IMR-90 (cell line): ENCODE data around the gene CYP39A1. TPM values are rescaled to one million over a fixed set of nuclear protein-coding genes. Genes with fewer than 3 reads are reported as not detected.

Experiments used
- ATAC-seq: fragments of 200-7000 bp; cut with Tn5 transposase; 2 replicates; pipeline ENCODE4 v1.9.1; 2020; ENCODE audit warnings: low read depth, mild to moderate bottlenecking, moderate library complexity
- BruUV-seq: library from RNA; stranded (reverse); fragments of 400-500 nt; replicated peaks from 2 replicates; lab custom pipeline; 2021; lab: Mats Ljungman, UMichigan
- CTCF ChIA-PET: fragments of 300-600 bp; formaldehyde crosslinking; extraction: SDS; loops from one replicate; lab custom pipeline; 2021; ENCODE audit warnings: antibody characterized with exemption; lab: Yijun Ruan, JAX
- POLR2A ChIA-PET: fragments of 300-600 bp; sonication (Branson Sonifier 250); formaldehyde crosslinking; loops from one replicate; lab custom pipeline; 2022; ENCODE audit warnings: antibody characterized with exemption; ENCODE audit not compliant: unreplicated experiment; lab: Charles Lee
- DNase-seq: peaks from one replicate; pipeline ENCODE4 v3.0.0; 2013
- H2AFZ ChIP-seq: replicated peaks from 2 replicates; pipeline ENCODE3; 2013; ENCODE audit warnings: low read length, mild to moderate bottlenecking; ENCODE audit not compliant: poor library complexity
- H2AK5ac ChIP-seq: 2 replicates; pipeline ENCODE4 v1.6.1; 2013; ENCODE audit warnings: low read depth, low read length, inconsistent platforms
- H2AK9ac ChIP-seq: replicated peaks from 2 replicates; pipeline ENCODE3; 2013; ENCODE audit warnings: mild to moderate bottlenecking, low read depth, low read length, moderate library complexity; ENCODE audit not compliant: poor library complexity
- H2BK120ac ChIP-seq: 2 replicates; pipeline ENCODE4 v1.6.1; 2013; ENCODE audit warnings: low read depth, low read length, inconsistent platforms
- H2BK15ac ChIP-seq: 3 replicates; pipeline ENCODE4 v1.6.1; 2013; ENCODE audit warnings: low read depth, low read length, inconsistent platforms
- H2BK20ac ChIP-seq: 2 replicates; pipeline ENCODE4 v1.6.1; 2013; ENCODE audit warnings: low read depth, mild to moderate bottlenecking, inconsistent platforms, low read length, moderate library complexity
- H2BK5ac ChIP-seq: 2 replicates; pipeline ENCODE4 v1.6.1; 2013; ENCODE audit warnings: mild to moderate bottlenecking, low read depth, low read length, inconsistent platforms; ENCODE audit not compliant: poor library complexity, severe bottlenecking
- H3K14ac ChIP-seq: replicated peaks from 2 replicates; pipeline ENCODE4 v1.6.1; 2013; ENCODE audit warnings: low read depth, low read length, inconsistent platforms
- H3K18ac ChIP-seq: 2 replicates; pipeline ENCODE4 v1.6.1; 2013; ENCODE audit warnings: low read depth, low read length, control low read depth
- H3K23ac ChIP-seq: 2 replicates; pipeline ENCODE4 v1.6.1; 2013; ENCODE audit warnings: low read depth, low read length, inconsistent platforms
- H3K27ac ChIP-seq: 2 replicates; pipeline ENCODE4 v1.5.1; 2013; ENCODE audit warnings: mild to moderate bottlenecking, control low read depth, low read length; ENCODE audit not compliant: insufficient read depth
- H3K27me3 ChIP-seq: 2 replicates; pipeline ENCODE4 v1.6.1; 2013; ENCODE audit warnings: low read length; ENCODE audit not compliant: control insufficient read depth, insufficient read depth
- H3K36me3 ChIP-seq: 2 replicates; pipeline ENCODE4 v1.6.1; 2013; ENCODE audit warnings: low read length, mixed read lengths; ENCODE audit not compliant: control insufficient read depth, insufficient read depth
- H3K4ac ChIP-seq: 2 replicates; pipeline ENCODE4 v1.6.1; 2013; ENCODE audit warnings: low read depth, low read length, inconsistent platforms
- H3K4me1 ChIP-seq: 2 replicates; pipeline ENCODE4 v1.6.1; 2013; ENCODE audit warnings: low read length, mixed read lengths; ENCODE audit not compliant: control insufficient read depth, insufficient read depth
- H3K4me2 ChIP-seq: 2 replicates; pipeline ENCODE4 v1.6.1; 2013; ENCODE audit warnings: low read depth, mild to moderate bottlenecking, control low read depth, low read length, moderate library complexity
- H3K4me3 ChIP-seq: 2 replicates; pipeline ENCODE4 v1.5.1; 2013; ENCODE audit warnings: low read depth, mild to moderate bottlenecking, control low read depth, low read length, moderate library complexity; ENCODE audit not compliant: insufficient read depth
- H3K56ac ChIP-seq: 2 replicates; pipeline ENCODE4 v1.6.1; 2013; ENCODE audit warnings: low read length, inconsistent platforms; ENCODE audit not compliant: insufficient read depth; ENCODE audit errors: extremely low read depth
- H3K79me1 ChIP-seq, 2 experiments: 2 replicates each; pipeline ENCODE4 v1.6.1; 2013; ENCODE audit warnings: low read length in 2 of 2, inconsistent platforms in 1 of 2, low read depth in 1 of 2
- H3K9ac ChIP-seq: 2 replicates; pipeline ENCODE4 v1.6.1; 2013; ENCODE audit warnings: low read depth, low read length, control low read depth
- H3K9me1 ChIP-seq: 2 replicates; pipeline ENCODE4 v1.6.1; 2013; ENCODE audit warnings: low read length, inconsistent platforms; ENCODE audit not compliant: insufficient read depth
- H3K9me3 ChIP-seq: 2 replicates; pipeline ENCODE4 v1.6.1; 2013; ENCODE audit warnings: low read length; ENCODE audit not compliant: control insufficient read depth, insufficient read depth
- H4K20me1 ChIP-seq: 2 replicates; pipeline ENCODE4 v1.6.1; 2013; ENCODE audit warnings: low read length, inconsistent platforms; ENCODE audit not compliant: insufficient read depth
- H4K5ac ChIP-seq: 2 replicates; pipeline ENCODE4 v1.6.1; 2013; ENCODE audit warnings: mild to moderate bottlenecking, low read depth, low read length, control low read depth
- H4K8ac ChIP-seq, 2 experiments: 2 replicates each; pipeline ENCODE4 v1.6.1; 2013; ENCODE audit warnings: low read depth in 2 of 2, low read length in 2 of 2, control low read depth in 1 of 2, inconsistent platforms in 1 of 2
- H4K91ac ChIP-seq: 2 replicates; pipeline ENCODE4 v1.6.1; 2013; ENCODE audit warnings: low read depth, low read length, inconsistent platforms; ENCODE audit not compliant: insufficient read depth
- MAFK ChIP-seq: IDR thresholded peaks from 2 replicates; pipeline ENCODE4 v1.6.1; 2012; ENCODE audit warnings: low read depth, low read length, improper control_type of control experiment
- WGBS, 2 experiments: methylation state at CpG; one replicate each; pipeline versions ENCODE4 v1.1.5 to v1.1.7; 2013; ENCODE audit warnings: missing lambda C conversion rate in 2 of 2; ENCODE audit not compliant: insufficient read length in 1 of 2; ENCODE audit errors: extremely low coverage in 2 of 2; 5-methylcytosine and 5-hydroxymethylcytosine counted together
- dilution Hi-C: fragments of 300-500 bp; cut with HindIII; formaldehyde crosslinking; loops from one replicate; pipeline ENCODE4 v1.14.3; 2018; ENCODE audit warnings: low sequenced_read_pairs; ENCODE audit not compliant: unreplicated experiment
- in situ Hi-C: fragments of 300-500 bp; cut with MboI; formaldehyde crosslinking; loops from 3 replicates; pipeline ENCODE4 v1.14.3; 2019; ENCODE audit warnings: low sequenced_read_pairs, inconsistent platforms, mixed read lengths
- intact Hi-C: fragments of 100-400 bp; cut with micrococcal nuclease; formaldehyde crosslinking; loops from 2 replicates; pipeline ENCODE4 v1.10.0; 2022
- polyA plus RNA-seq, 3 experiments: library from polyadenylated mRNA; depleted of rRNA; stranded (reverse); fragments of >200 nt; gene quantifications; 2 replicates each; pipeline ENCODE4 v1.2.3, GENCODE V29; 2012; ENCODE audit warnings: low replicate concordance in 1 of 3
- total RNA-seq: library from RNA; depleted of rRNA; stranded (reverse); fragments of >200 nt; gene quantifications from 2 replicates; pipeline ENCODE4 v1.2.3, GENCODE V29; 2012

The CYP39A1 gene
- total and polyA plus RNA-seq, 2 of the 4 experiments (the other 2 are of a cell fraction): 0.03 TPM; not detected in 1

- Histone ChIP-seq H2BK120ac (no peak overlapping the region), H4K5ac (no peak overlapping the region), H4K8ac (no peak overlapping the region), H2AK9ac (no peak overlapping the region), H3K4me2 (no peak overlapping the region), H2BK15ac (no peak overlapping the region), H2BK20ac (no peak overlapping the region), H4K20me1 (no peaks in the 10 kb centered on the region), H3K23ac (no peak overlapping the region), H3K36me3 (no peaks in the 10 kb centered on the region), H3K4ac (no peak overlapping the region), H2AK5ac (no peak overlapping the region), H3K9ac (no peak overlapping the region), H2BK5ac (no peak overlapping the region), H3K9me3 (no peaks in the 10 kb centered on the region), H3K56ac (no peak overlapping the region), H3K4me3 (no peak overlapping the region), H3K27me3 (no peaks in the 10 kb centered on the region), H4K91ac (no peak overlapping the region), H2AFZ (no peak overlapping the region), H3K4me1 (no peaks in the 10 kb centered on the region), H3K27ac (no peak overlapping the region), H3K14ac (no peak overlapping the region), H3K18ac (no peak overlapping the region), H3K9me1 (no peaks in the 10 kb centered on the region), H3K79me1 (no peaks in the 10 kb centered on the region)
- DNase-seq (no peak), ATAC-seq (no peak)
- intact Hi-C loops (no loop called here), in situ Hi-C loops (no loop called here), dilution Hi-C loops (no loop called here)
- WGBS, 2 experiments: no CpG with 5 or more reads among the region's 7 CpGs
- ChIA-PET CTCF (no interaction called here), POLR2A (no interaction called here)
- BruUV-seq: no TSS peak
- TF ChIP-seq MAFK: no peak
Measured at GRCh38 chr6:46505693-46506512, 146.7 kb downstream of the CYP39A1 start.
